ENCODE measurements around the gene C1QTNF4.

DNA sequence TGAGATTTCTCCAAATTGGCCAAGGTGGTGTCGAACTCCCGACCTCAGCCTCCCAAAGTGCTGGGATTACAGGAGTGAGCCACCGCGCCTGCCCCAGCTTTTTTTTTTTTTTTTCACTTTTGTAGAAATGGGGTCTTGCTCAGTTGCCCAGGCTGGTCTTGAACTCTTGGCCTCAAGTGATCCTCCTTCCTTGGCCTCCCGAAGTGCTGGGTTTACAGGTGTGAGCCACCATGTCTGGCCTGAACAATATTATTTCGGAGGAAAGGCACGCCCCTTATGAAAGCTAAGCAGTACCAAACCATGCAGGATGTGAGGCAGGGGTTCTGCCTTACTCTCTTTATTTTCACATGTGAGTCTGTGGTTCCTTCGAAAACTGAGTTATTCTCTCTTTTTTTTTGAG lies 32.0 kb upstream of the C1QTNF4 start:
- TF ChIP-seq CTCF (conservative IDR thresholded peaks at IDR 0.05) (no peak), ZFX (IDR thresholded peaks at IDR 0.05) (no peak)
